CD14-positive monocyte (primary cell): ENCODE measurements around the gene ZC4H2. TPM values are rescaled to one million over a fixed set of nuclear protein-coding genes. Genes with fewer than 3 reads are reported as not detected.

ENCODE experiments used
- DNase-seq, 3 donors: peaks; one replicate each; pipeline ENCODE4 v3.0.0-alpha.2; 2011 to 2022
- H2AFZ ChIP-seq: 2 replicates; pipeline ENCODE4 v1.6.0; 2012; ENCODE audit warnings: mild to moderate bottlenecking, low read depth, low read length, inconsistent platforms; ENCODE audit not compliant: insufficient read depth, poor library complexity, severe bottlenecking
- H3K27ac ChIP-seq, 2 donors: 1 replicate in 1 of 2; 2 replicates in 1 of 2; pipeline ENCODE4 v1.5.1; 2012 to 2013; ENCODE audit warnings: low read length in 2 of 2, control low read depth in 1 of 2, inconsistent platforms in 1 of 2, low read depth in 1 of 2, mild to moderate bottlenecking in 1 of 2
- H3K27me3 ChIP-seq, 2 donors: one replicate each; pipeline versions ENCODE4 v1.6.0 to v1.6.1; 2011 to 2013; ENCODE audit warnings: low read length in 2 of 2; ENCODE audit not compliant: control insufficient read depth in 2 of 2, insufficient read depth in 2 of 2
- H3K36me3 ChIP-seq, 2 donors: replicated peaks in 1 of 2; 1 replicate in 1 of 2; 2 replicates in 1 of 2; pipeline versions ENCODE4 v1.5.1 to v1.6.1; 2012 to 2013; ENCODE audit warnings: low read length in 2 of 2, control low read depth in 1 of 2, inconsistent platforms in 1 of 2, mild to moderate bottlenecking in 1 of 2; ENCODE audit not compliant: insufficient read depth in 2 of 2, control insufficient read depth in 1 of 2
- H3K4me1 ChIP-seq, 2 donors: 1 replicate in 1 of 2; 2 replicates in 1 of 2; pipeline versions ENCODE4 v1.5.1 to v1.6.1; 2012 to 2013; ENCODE audit warnings: low read length in 2 of 2, control low read depth in 1 of 2, inconsistent platforms in 1 of 2, mild to moderate bottlenecking in 1 of 2, moderate library complexity in 1 of 2; ENCODE audit not compliant: insufficient read depth in 2 of 2, control insufficient read depth in 1 of 2
- H3K4me2 ChIP-seq: replicated peaks from 2 replicates; pipeline ENCODE3; 2012; ENCODE audit warnings: low read length, moderate library complexity, mild to moderate bottlenecking; ENCODE audit not compliant: poor library complexity, severe bottlenecking; ENCODE audit errors: extremely low read depth
- H3K4me3 ChIP-seq, 3 experiments: fragments of 200-600 bp in 1 of 3; sonication (generic) in 1 of 3; replicated peaks in 1 of 3; 1 replicate in 2 of 3; 2 replicates in 1 of 3; pipeline ENCODE4 v1.5.1; 2011 to 2013; ENCODE audit warnings: low read length in 3 of 3, mild to moderate bottlenecking in 3 of 3, control low read depth in 2 of 3, low read depth in 2 of 3, inconsistent platforms in 1 of 3, moderate library complexity in 1 of 3
- H3K79me2 ChIP-seq: 2 replicates; pipeline ENCODE4 v1.6.0; 2012; ENCODE audit warnings: mild to moderate bottlenecking, control low read depth, inconsistent platforms, low read length, moderate library complexity; ENCODE audit not compliant: insufficient read depth
- H3K9ac ChIP-seq: 2 replicates; pipeline ENCODE4 v1.6.0; 2017; ENCODE audit warnings: low read length, mild to moderate bottlenecking; ENCODE audit not compliant: insufficient read depth, poor library complexity, severe bottlenecking
- H3K9me3 ChIP-seq, 2 donors: replicated peaks in 1 of 2; 1 replicate in 1 of 2; 2 replicates in 1 of 2; pipeline versions ENCODE4 v1.5.1 to v1.6.1; 2012 to 2013; ENCODE audit warnings: low read length in 2 of 2, control low read depth in 1 of 2; ENCODE audit not compliant: control insufficient read depth in 1 of 2, insufficient read depth in 1 of 2
- H4K20me1 ChIP-seq: 2 replicates; pipeline ENCODE4 v1.6.0; 2012; ENCODE audit warnings: mild to moderate bottlenecking, low read length, control low read depth, moderate library complexity; ENCODE audit not compliant: insufficient read depth
- H3K27ac Mint-ChIP-seq, 7 donors: one replicate each; pipeline ENCODE4 v1.8.0; 2020; ENCODE audit warnings: mild to moderate bottlenecking in 7 of 7, mixed read lengths in 7 of 7, moderate library complexity in 6 of 7, inconsistent platforms in 2 of 7
- H3K27me3 Mint-ChIP-seq, 3 donors: one replicate each; pipeline ENCODE4 v1.8.0; 2021 to 2022; ENCODE audit warnings: low read depth in 3 of 3, mild to moderate bottlenecking in 3 of 3, mixed read lengths in 3 of 3, moderate library complexity in 3 of 3, inconsistent platforms in 1 of 3
- H3K36me3 Mint-ChIP-seq, 2 donors: one replicate each; pipeline ENCODE4 v1.8.0; 2020; ENCODE audit warnings: mixed read lengths in 2 of 2, inconsistent platforms in 1 of 2, mild to moderate bottlenecking in 1 of 2
- H3K4me1 Mint-ChIP-seq: one replicate; pipeline ENCODE4 v1.8.0; 2020; ENCODE audit warnings: mild to moderate bottlenecking, mixed read lengths
- H3K4me3 Mint-ChIP-seq, 2 donors: one replicate each; pipeline ENCODE4 v1.8.0; 2020; ENCODE audit warnings: mild to moderate bottlenecking in 2 of 2, mixed read lengths in 2 of 2, moderate library complexity in 1 of 2
- H3K9me3 Mint-ChIP-seq, 7 donors: one replicate each; pipeline ENCODE4 v1.8.0; 2020 to 2022; ENCODE audit warnings: mixed read lengths in 7 of 7, mild to moderate bottlenecking in 6 of 7, moderate library complexity in 6 of 7, inconsistent platforms in 2 of 7
- intact Hi-C, 2 donors: fragments of 100-400 bp; cut with micrococcal nuclease; formaldehyde crosslinking; loops; one replicate each; pipeline versions ENCODE4 v1.15.0 to v1.15.1; 2023
- polyA plus RNA-seq, 3 donors: library from polyadenylated mRNA; depleted of rRNA in 1 of 3; unstranded in 2 of 3; stranded (reverse) in 1 of 3; fragments of 300-500 nt in 2 of 3; fragments of >200 nt in 1 of 3; fragmentation: Illumina TruSeq in 2 of 3; gene quantifications; 1 replicate in 2 of 3; 2 replicates in 1 of 3; pipeline ENCODE4 v1.2.3, GENCODE V29; 2012 to 2021
- TF ChIP-seq, protein P1 (sequence below): fragments of 200-600 bp; IDR thresholded peaks from one replicate; pipeline ENCODE4 v1.8.0; 2022; ENCODE audit warnings: antibody characterized with exemption, mild to moderate bottlenecking

The ZC4H2 gene
- polyA plus RNA-seq, 3 donors = 1.9 to 3.3 (median 2.9) TPM

GRCh38 chrX:64867217-64867616 lies 109.0 kb downstream of the ZC4H2 start:
- H3K9me3 ChIP-seq = peaks cover 3 to 7% of the 10 kb centered on the region in 2 donors
- Mint-ChIP-seq H3K27ac (no peak overlapping the region), H3K36me3 (no peaks in the 10 kb centered on the region), H3K9me3 (peaks cover 2 to 11% (median 4%) of the 10 kb centered on the region in 7 donors), H3K4me1 (no peaks in the 10 kb centered on the region), H3K27me3 (no peaks in the 10 kb centered on the region), H3K4me3 (no peak overlapping the region)
- no peaks in the 10 kb centered on the region for H3K4me1 ChIP-seq
- TF ChIP-seq, protein P1, sequence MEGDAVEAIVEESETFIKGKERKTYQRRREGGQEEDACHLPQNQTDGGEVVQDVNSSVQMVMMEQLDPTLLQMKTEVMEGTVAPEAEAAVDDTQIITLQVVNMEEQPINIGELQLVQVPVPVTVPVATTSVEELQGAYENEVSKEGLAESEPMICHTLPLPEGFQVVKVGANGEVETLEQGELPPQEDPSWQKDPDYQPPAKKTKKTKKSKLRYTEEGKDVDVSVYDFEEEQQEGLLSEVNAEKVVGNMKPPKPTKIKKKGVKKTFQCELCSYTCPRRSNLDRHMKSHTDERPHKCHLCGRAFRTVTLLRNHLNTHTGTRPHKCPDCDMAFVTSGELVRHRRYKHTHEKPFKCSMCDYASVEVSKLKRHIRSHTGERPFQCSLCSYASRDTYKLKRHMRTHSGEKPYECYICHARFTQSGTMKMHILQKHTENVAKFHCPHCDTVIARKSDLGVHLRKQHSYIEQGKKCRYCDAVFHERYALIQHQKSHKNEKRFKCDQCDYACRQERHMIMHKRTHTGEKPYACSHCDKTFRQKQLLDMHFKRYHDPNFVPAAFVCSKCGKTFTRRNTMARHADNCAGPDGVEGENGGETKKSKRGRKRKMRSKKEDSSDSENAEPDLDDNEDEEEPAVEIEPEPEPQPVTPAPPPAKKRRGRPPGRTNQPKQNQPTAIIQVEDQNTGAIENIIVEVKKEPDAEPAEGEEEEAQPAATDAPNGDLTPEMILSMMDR = no peak
- DNase-seq = no peak
- no peak overlapping the region for H3K4me2 ChIP-seq
- intact Hi-C loops = no loop called here
- H3K9ac ChIP-seq = no peak overlapping the region
- H3K27ac ChIP-seq = no peak overlapping the region
- H3K27me3 ChIP-seq = no peaks in the 10 kb centered on the region
- H2AFZ ChIP-seq = no peak overlapping the region
- no peaks in the 10 kb centered on the region for H4K20me1 ChIP-seq
- H3K79me2 ChIP-seq = no peaks in the 10 kb centered on the region
- H3K36me3 ChIP-seq = no peaks in the 10 kb centered on the region
- H3K4me3 ChIP-seq = no peak overlapping the region

Other genes starting within 250 kb of the ZC4H2 start
- gene ZC3H12B, start 58.4 kb upstream of the ZC4H2 start, polyA plus RNA-seq = not detected